ENCODE results near the gene GP9.

DNA sequence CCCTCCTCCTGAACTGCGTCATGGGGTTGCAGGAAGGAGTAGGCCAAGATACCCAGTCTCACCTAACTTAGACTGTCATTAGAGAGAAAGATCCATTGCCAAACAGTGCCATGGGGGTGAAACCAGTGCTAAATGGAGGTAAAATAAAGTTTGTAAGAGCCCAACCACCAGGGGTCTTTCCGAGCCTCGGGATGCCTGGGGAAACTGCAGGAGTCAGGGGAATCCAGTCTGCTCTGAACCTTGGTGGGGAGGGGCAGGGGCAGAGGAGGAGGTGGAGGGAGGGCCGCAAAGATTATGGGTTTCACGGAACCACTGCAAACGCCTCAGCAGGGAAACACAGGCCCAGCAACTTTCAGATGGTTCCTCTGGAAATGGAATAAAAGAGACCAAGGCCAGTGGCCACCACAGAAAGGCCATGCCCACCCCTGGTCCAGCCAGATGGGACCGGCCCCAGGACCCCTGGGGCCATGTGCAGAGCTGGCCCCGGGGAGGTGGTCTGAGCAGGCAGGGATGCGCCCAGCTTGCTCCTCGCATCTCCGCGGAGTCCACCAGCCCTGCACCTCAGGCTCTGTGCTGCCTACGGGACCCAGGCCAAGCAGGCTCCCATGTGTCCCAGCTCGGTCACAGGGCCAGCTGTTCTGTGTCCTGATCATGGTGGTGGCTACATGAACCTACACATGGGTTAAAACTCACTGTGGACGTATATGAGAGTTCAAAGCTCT, 19.8 kb upstream of the GP9 start:
- TF ChIP-seq, protein P1, sequence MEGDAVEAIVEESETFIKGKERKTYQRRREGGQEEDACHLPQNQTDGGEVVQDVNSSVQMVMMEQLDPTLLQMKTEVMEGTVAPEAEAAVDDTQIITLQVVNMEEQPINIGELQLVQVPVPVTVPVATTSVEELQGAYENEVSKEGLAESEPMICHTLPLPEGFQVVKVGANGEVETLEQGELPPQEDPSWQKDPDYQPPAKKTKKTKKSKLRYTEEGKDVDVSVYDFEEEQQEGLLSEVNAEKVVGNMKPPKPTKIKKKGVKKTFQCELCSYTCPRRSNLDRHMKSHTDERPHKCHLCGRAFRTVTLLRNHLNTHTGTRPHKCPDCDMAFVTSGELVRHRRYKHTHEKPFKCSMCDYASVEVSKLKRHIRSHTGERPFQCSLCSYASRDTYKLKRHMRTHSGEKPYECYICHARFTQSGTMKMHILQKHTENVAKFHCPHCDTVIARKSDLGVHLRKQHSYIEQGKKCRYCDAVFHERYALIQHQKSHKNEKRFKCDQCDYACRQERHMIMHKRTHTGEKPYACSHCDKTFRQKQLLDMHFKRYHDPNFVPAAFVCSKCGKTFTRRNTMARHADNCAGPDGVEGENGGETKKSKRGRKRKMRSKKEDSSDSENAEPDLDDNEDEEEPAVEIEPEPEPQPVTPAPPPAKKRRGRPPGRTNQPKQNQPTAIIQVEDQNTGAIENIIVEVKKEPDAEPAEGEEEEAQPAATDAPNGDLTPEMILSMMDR (IDR thresholded peaks at IDR 0.05) = no peak
- no peak for TF ChIP-seq POLR2A (IDR thresholded peaks at IDR 0.05; ENCODE audit: low read length)
- no peak for TF ChIP-seq RAD21 (conservative IDR thresholded peaks at IDR 0.05 in 1 of 2, IDR thresholded peaks at IDR 0.05 in 1 of 2)
- TF ChIP-seq, protein P2, sequence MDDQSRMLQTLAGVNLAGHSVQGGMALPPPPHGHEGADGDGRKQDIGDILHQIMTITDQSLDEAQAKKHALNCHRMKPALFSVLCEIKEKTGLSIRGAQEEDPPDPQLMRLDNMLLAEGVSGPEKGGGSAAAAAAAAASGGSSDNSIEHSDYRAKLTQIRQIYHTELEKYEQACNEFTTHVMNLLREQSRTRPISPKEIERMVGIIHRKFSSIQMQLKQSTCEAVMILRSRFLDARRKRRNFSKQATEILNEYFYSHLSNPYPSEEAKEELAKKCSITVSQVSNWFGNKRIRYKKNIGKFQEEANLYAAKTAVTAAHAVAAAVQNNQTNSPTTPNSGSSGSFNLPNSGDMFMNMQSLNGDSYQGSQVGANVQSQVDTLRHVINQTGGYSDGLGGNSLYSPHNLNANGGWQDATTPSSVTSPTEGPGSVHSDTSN (IDR thresholded peaks at IDR 0.05) = no peak
- TF ChIP-seq EP300 (IDR thresholded peaks at IDR 0.05) = no peak
- TF ChIP-seq, protein P3, sequence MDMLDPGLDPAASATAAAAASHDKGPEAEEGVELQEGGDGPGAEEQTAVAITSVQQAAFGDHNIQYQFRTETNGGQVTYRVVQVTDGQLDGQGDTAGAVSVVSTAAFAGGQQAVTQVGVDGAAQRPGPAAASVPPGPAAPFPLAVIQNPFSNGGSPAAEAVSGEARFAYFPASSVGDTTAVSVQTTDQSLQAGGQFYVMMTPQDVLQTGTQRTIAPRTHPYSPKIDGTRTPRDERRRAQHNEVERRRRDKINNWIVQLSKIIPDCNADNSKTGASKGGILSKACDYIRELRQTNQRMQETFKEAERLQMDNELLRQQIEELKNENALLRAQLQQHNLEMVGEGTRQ (IDR thresholded peaks at IDR 0.05) = no peak
